Measurements from ENCODE around the gene RNASE3.

RNASE3 gene

DNA sequence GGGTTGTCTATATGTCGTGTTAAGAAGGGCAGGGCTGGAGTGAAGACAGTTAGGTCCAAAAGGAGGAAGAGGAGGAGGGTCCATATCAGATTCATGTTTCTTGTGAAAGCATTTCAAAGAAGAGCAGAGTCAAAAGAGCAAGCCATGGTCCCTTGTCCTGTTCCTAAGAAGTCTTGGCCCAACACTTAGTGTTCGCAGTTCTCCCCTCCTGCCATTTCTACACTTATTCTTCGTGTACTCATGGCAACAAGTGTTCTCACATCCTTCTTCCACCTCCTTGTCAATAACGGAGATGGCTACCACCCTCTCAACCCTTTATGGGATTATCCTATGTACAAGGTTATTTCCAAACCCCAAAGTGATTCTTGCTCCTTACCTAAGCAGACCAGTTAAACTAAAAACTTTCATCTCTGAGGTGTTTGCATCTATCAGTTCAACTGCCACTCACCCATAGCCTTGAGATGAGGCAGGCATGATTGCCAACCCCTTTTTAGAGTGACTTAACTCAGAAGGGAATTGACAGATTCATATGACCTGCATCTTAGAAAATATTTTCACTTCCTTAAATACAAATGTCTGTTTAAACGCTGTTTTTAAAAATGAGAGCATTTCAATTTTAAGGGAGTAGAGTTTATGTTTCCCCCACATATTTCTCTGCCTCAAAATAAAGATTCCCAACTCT is 44.3 kb downstream of the RNASE3 start:
- no peak overlapping the region for H2BK120ac ChIP-seq (ENCODE audit: insufficient read depth, low read length, poor library complexity)
- no peak overlapping the region for H2BK12ac ChIP-seq (ENCODE audit: low read length)
- H4K12ac ChIP-seq (ENCODE audit: low read depth, low read length) = no peak overlapping the region
- no peaks in the 10 kb centered on the region for H3K79me2 ChIP-seq (ENCODE audit: control insufficient read depth, insufficient read depth, low read length, poor library complexity)
- no peaks in the 10 kb centered on the region for H3K79me1 ChIP-seq (ENCODE audit: low read length)
- no peak overlapping the region for H2AFZ ChIP-seq (ENCODE audit: insufficient read depth, low read length, poor library complexity)
- no peak overlapping the region for H2BK5ac ChIP-seq (ENCODE audit: low read depth, low read length, poor library complexity)
- H3K27me3 ChIP-seq (ENCODE audit: insufficient read depth, low read length) = no peaks in the 10 kb centered on the region
- DNase-seq = no peak
- no peak overlapping the region for H4K8ac ChIP-seq (ENCODE audit: low read depth, low read length)
- no peak overlapping the region for H3K27ac ChIP-seq (ENCODE audit: low read depth, low read length)
- H3K4me2 ChIP-seq (ENCODE audit: low read length) = no peak overlapping the region
- H3K14ac ChIP-seq (ENCODE audit: low read length) = no peak overlapping the region
- no peak overlapping the region for H2AK5ac ChIP-seq (ENCODE audit: low read length)
- no peak overlapping the region for H3K4ac ChIP-seq (ENCODE audit: low read depth, low read length)
- no peaks in the 10 kb centered on the region for H3K36me3 ChIP-seq (ENCODE audit: control insufficient read depth in 1 of 2, insufficient read depth in 2 of 2, low read length in 2 of 2)
- no peaks in the 10 kb centered on the region for H3K9me3 ChIP-seq (ENCODE audit: insufficient read depth, low read depth, low read length)
- WGBS (ENCODE audit: extremely low coverage, insufficient coverage, insufficient read length) = no CpG with 5 or more reads among the region's 5 CpGs
- no peak overlapping the region for H3K9ac ChIP-seq (ENCODE audit: low read length)
- H3K23ac ChIP-seq (ENCODE audit: low read length) = no peak overlapping the region
- no peak overlapping the region for H3K18ac ChIP-seq (ENCODE audit: low read length)
- H3K4me1 ChIP-seq (ENCODE audit: control insufficient read depth in 1 of 2, insufficient read depth in 2 of 2, low read length in 2 of 2) = no peaks in the 10 kb centered on the region
- no peak overlapping the region for H4K91ac ChIP-seq (ENCODE audit: low read depth, low read length)
- H3K4me3 ChIP-seq (ENCODE audit: low read depth, low read length) = no peak overlapping the region
